Skeletal muscle tissue (tissue), 4 donors: ENCODE measurements around the gene ADGRG6. TPM values are rescaled to one million over a fixed set of nuclear protein-coding genes. Genes with fewer than 3 reads are reported as not detected.
"Not testable (repeated sequence)": the region's sequence is repeated elsewhere in the genome, so short reads cannot be mapped to it uniquely, and the experiment has no call there.

Experiments used
- H3K27ac ChIP-seq: one replicate; pipeline ENCODE4 v1.7.0; 2013; ENCODE audit warnings: mild to moderate bottlenecking, low read depth, low read length, inconsistent platforms
- H3K27me3 ChIP-seq, 3 donors: one replicate each; pipeline ENCODE4 v1.7.0; 2013; ENCODE audit warnings: low read length in 3 of 3; ENCODE audit not compliant: control insufficient read depth in 3 of 3, insufficient read depth in 3 of 3
- H3K36me3 ChIP-seq, 3 donors: one replicate each; pipeline ENCODE4 v1.7.0; 2013; ENCODE audit warnings: low read length in 3 of 3; ENCODE audit not compliant: control insufficient read depth in 3 of 3, insufficient read depth in 3 of 3
- H3K4me1 ChIP-seq, 3 donors: one replicate each; pipeline ENCODE4 v1.7.0; 2013; ENCODE audit warnings: low read length in 3 of 3, mild to moderate bottlenecking in 3 of 3; ENCODE audit not compliant: control insufficient read depth in 3 of 3, insufficient read depth in 3 of 3
- H3K4me3 ChIP-seq, 3 donors: one replicate each; pipeline ENCODE4 v1.7.0; 2013; ENCODE audit warnings: low read length in 3 of 3
- H3K9ac ChIP-seq, 3 donors: one replicate each; pipeline ENCODE4 v1.7.0; 2013; ENCODE audit warnings: low read length in 3 of 3, mild to moderate bottlenecking in 3 of 3, moderate library complexity in 2 of 3, low read depth in 1 of 3
- H3K9me3 ChIP-seq, 3 donors: one replicate each; pipeline ENCODE4 v1.7.0; 2013; ENCODE audit warnings: low read length in 3 of 3; ENCODE audit not compliant: control insufficient read depth in 3 of 3
- total RNA-seq: library from RNA; depleted of rRNA; stranded (reverse); fragments of >200 nt; gene quantifications from one replicate; pipeline ENCODE4 v1.2.3, GENCODE V29; 2014
- donor health status: Osteomylitis.

The ADGRG6 gene
- total RNA-seq, 1 donor from 2014 or later, result 26.1 TPM

DNA sequence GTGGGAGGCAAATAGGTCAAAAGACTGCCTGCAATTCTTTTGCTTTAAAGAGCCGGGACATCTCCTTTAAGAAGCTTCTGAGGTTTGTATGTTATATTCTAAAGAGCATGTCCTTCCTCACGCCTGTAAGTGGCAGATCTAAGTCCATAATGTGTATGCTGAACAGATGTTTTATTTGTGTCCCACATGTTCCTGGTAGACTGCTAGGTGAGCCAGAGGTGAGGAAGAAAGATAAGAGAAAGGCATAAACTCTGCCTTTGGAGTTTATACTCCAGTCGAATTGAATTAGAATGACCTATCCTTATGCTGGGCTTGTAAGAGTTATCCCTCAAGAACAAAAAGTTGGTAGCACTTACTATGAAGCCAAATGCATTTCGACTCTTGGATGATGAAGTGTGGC is 27.2 kb upstream of the ADGRG6 start:
- Histone ChIP-seq H3K27me3 (no peaks in the 10 kb centered on the region), H3K9me3 (no peaks in the 10 kb centered on the region), H3K36me3 (no peaks in the 10 kb centered on the region), H3K9ac (no peak overlapping the region), H3K27ac (no peak overlapping the region), H3K4me3 (no peak overlapping the region), H3K4me1 (no peaks in the 10 kb centered on the region)

DNA sequence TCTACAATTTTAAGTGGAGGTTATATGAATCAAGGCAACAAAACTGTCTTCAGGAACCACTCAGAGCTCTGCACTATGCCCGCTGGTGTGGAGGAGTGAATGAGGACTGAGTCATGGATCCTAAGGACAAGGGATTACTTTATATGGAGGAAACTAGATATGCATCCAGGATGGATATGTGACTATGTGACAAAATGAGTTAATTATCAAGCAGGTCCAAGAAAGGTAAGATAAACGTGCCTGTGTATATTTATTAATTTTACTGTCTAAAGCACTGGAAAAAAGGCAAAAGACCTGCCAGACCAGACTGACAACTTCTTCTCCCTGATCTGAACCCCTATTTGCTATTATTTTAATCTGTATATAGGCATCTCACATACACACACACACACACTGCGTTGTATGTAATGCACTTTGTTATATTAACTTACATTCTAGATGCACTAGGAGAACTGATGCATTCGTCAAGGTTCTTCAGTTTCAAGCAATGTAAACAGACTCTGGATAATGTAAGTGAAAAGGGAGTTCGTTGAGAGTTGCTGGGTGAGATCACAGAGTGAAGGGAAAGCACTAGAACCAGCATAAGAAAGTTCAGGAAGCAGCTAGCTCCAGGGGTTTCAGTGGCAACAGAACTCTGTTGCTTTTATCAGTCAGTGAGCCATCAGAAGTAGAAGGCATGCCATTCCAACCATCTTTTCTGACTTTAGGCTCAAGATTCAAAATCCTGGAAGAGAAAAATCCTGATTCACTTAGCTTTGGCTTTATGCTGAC is 26.4 kb upstream of the ADGRG6 start:
- Histone ChIP-seq H3K4me1 (no peaks in the 10 kb centered on the region), H3K9me3 (no peaks in the 10 kb centered on the region), H3K4me3 (no peak overlapping the region), H3K27me3 (no peaks in the 10 kb centered on the region), H3K9ac (no peak overlapping the region), H3K27ac (no peak overlapping the region), H3K36me3 (no peaks in the 10 kb centered on the region)

DNA sequence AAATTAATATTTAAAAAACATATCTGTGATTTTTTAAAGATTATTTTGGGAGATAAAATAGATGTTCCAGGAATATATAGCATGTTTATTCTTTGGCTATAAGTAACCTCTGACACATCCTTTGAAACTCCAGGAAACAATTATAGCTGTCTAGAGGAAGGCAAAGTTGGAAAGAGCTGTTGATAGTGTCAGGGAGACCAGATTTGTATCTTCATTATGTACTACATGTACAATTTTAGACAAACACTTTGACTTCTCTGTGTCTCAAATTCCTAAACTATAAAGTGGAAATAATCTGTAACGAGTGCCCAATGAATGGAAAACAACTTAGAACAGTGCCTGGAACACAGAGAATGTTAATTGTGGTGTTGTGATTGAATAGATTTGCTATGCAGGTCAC is 25.6 kb upstream of the ADGRG6 start:
- H3K4me1 ChIP-seq, result no peaks in the 10 kb centered on the region
- H3K27ac ChIP-seq, result no peak overlapping the region
- H3K36me3 ChIP-seq, result no peaks in the 10 kb centered on the region
- H3K9ac ChIP-seq, result no peak overlapping the region
- H3K27me3 ChIP-seq, result no peaks in the 10 kb centered on the region
- no peaks in the 10 kb centered on the region for H3K9me3 ChIP-seq
- H3K4me3 ChIP-seq, result no peak overlapping the region

DNA sequence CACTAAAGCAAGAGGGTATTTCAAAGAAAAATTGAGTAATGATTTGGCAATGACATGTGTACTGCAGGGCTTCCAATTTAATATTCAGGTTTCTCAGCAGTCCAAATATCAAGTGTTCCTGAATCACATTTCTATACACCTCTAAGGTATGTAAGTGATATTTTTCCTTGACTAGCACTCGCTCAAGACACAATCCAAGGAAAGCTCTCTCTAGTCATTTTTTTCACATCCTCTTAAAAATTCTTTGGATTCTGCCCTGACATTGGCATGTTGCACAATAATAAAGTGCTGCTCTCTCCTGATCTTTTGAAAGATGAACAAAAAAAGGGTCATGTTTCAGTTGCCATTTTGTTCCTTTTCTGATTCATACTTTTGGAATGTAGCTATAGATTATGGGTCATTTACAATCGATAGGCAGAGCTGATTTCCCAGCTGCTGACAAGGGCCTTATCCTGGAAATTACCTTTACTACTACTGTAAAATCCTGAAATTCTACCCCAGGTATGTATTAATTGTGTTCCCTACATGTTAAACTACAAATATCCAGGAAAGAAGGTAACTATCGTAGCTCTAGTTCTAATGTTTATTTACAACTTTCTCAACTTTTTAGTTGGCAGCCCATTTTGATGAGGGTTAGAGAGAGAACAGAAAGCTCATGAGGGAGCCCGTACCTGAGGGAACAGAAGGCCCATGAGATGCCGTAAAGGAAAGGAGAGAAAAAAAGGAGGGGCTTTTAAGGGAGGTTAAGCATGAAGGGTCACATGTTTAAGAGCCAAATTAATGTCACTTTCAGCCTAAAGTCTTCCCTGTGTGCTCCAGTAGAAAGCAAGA is 22.2 kb upstream of the ADGRG6 start:
- H3K4me1 ChIP-seq, result no peaks in the 10 kb centered on the region
- no peak overlapping the region for H3K9ac ChIP-seq
- no peak overlapping the region for H3K27ac ChIP-seq
- no peaks in the 10 kb centered on the region for H3K27me3 ChIP-seq
- H3K36me3 ChIP-seq, result no peaks in the 10 kb centered on the region
- no peaks in the 10 kb centered on the region for H3K9me3 ChIP-seq
- H3K4me3 ChIP-seq, result no peak overlapping the region

DNA sequence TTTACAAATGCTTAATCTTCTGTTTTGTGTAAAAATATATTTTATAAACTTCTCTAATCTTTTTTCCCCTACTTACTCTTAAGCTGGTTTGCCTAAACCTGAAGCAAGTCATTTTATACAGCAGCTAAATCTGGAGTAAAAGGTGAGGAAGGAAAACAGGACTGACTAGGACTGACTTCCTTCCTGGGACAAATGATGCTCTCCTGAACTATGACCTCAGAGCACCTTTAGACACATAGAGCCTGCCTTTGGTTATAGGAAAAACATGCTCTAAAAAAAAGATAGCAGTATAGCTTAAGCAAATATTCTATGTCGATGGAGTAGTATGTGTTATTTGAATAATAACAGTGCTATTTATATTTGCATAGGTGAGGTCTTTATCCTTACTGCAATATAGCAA is 21.5 kb upstream of the ADGRG6 start:
- Histone ChIP-seq H3K4me1 (no peaks in the 10 kb centered on the region), H3K36me3 (no peaks in the 10 kb centered on the region), H3K4me3 (no peak overlapping the region), H3K9me3 (no peaks in the 10 kb centered on the region), H3K27ac (no peak overlapping the region), H3K9ac (no peak overlapping the region), H3K27me3 (no peaks in the 10 kb centered on the region)

DNA sequence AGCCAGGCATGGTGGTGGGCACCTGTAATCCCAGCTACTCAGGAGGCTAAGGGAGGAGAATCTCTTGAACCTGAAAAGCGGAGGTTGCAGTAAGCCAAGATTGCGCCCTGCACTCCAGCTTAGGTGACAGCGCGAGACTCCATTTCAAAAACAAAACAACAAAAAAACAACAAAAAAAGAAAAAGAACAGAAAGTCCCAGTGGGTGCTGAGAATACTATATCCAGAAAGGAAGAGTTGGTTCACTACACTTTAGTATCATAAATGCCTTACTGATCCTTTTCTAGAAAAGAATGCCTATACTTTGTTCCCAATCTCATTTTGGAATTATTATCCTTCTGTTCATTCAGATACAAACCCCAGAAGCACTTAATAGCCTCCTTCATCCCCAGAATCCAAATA is 20.9 kb upstream of the ADGRG6 start:
- Histone ChIP-seq H3K36me3 (no peaks in the 10 kb centered on the region), H3K9ac (no peak overlapping the region), H3K9me3 (no peaks in the 10 kb centered on the region), H3K27ac (no peak overlapping the region), H3K4me3 (no peak overlapping the region), H3K27me3 (no peaks in the 10 kb centered on the region), H3K4me1 (no peaks in the 10 kb centered on the region)

DNA sequence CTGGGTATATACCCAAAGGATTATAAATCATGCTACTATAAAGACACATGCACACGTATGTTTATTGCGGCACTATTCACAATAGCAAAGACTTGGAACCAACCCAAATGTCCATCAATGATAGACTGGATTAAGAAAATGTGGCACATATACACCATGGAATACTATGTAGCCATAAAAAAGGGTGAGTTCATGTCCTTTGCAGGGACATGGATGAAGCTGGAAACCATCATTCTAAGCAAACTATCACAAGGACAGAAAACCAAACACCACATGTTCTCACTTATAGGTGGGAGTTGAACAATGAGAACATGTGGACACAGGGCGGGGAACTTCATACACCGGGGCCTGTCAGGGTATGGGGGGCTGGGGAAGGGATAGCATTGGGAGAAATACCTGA is 18.7 kb upstream of the ADGRG6 start:
- H3K4me1 ChIP-seq, H3K4me3 ChIP-seq, H3K27ac ChIP-seq, H3K36me3 ChIP-seq, H3K9me3 ChIP-seq, H3K9ac ChIP-seq, H3K27me3 ChIP-seq: not testable (repeated sequence)

DNA sequence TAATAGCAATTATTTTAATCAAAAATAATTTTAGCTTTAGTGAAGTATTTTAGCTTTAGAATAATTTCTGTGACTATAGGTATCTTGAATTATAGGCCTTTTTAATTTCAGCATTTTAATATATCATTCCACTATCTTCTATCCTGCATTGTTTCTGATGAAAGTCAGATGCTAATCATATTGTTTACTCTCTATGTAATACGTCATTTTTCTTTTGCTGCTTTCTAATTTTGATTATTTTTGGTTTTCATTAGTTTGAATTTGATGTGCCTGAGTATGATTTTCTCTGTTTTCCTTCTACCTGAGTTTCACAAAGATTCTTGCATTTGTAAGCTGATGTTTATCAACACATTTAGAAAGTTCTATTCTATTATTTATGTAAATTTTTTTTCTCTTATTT is 17.4 kb upstream of the ADGRG6 start:
- H3K27ac ChIP-seq, result no peak overlapping the region
- H3K9me3 ChIP-seq, result no peaks in the 10 kb centered on the region
- no peaks in the 10 kb centered on the region for H3K27me3 ChIP-seq
- no peak overlapping the region for H3K9ac ChIP-seq
- no peak overlapping the region for H3K4me3 ChIP-seq
- no peaks in the 10 kb centered on the region for H3K4me1 ChIP-seq
- H3K36me3 ChIP-seq, result no peaks in the 10 kb centered on the region

DNA sequence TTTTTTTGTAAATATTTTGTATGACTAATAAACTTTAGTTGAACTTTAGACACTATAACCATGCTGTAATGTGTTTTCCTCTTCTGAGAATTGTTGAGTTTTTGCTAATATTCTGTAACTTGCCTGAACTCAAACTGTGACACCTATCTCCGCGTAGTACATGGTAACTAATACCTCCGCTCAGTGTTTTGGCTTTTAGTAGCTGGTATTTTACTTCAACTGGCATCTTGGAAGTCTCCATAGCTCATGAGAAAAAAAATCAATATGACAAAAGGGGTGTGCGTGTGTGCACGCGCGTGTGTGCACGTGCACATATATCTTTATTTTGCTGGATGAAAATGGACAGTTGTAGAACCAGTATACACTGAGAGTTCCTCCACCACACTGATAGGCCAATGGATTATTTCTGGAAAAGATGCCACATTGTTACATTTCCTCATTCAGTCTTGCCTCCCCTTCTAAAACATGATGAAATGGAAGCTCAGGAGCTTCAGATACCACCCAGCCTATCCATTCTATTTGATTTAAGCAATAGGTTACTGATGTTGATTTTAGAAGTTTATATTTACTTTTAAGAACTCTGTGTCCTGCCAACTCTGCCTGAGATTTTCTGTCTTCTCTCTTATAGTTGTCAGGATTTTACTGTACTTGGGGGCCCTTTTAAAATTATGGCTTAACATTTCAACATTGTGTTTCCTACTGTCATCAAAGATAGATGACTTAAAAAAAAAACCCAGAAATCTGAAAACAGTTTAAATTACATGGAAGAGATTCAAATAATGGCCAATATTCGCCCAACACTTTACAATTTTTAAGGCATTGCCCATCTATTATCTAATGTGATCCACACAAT is 16.3 kb upstream of the ADGRG6 start:
- Histone ChIP-seq H3K36me3 (no peaks in the 10 kb centered on the region), H3K4me1 (no peaks in the 10 kb centered on the region), H3K9me3 (no peaks in the 10 kb centered on the region), H3K4me3 (no peak overlapping the region), H3K27me3 (no peaks in the 10 kb centered on the region), H3K9ac (no peak overlapping the region), H3K27ac (no peak overlapping the region)

DNA sequence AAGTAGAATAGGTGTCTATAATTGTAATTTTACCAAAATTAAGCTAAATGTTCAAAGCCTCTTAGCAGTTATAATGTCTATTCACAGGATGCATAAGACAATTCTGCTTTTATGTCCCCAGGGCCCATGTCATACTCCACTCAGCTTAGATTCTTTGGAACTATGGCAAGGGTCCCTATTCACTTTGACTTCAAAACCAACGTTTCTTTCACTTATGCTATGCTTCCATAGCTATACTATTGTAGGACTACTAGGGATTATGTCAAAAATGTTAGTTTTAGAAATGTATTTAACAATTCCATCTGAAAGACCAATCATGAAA is 15.8 kb upstream of the ADGRG6 start:
- H3K27ac ChIP-seq, result no peak overlapping the region
- no peaks in the 10 kb centered on the region for H3K9me3 ChIP-seq
- no peaks in the 10 kb centered on the region for H3K4me1 ChIP-seq

More for the DNA sequence above, 15.8 kb upstream of the ADGRG6 start:
- Histone ChIP-seq H3K27me3 (no peaks in the 10 kb centered on the region), H3K36me3 (no peaks in the 10 kb centered on the region), H3K9ac (no peak overlapping the region), H3K4me3 (no peak overlapping the region)
